ENCODE measurements around the gene CAMP.

Gene CAMP

DNA sequence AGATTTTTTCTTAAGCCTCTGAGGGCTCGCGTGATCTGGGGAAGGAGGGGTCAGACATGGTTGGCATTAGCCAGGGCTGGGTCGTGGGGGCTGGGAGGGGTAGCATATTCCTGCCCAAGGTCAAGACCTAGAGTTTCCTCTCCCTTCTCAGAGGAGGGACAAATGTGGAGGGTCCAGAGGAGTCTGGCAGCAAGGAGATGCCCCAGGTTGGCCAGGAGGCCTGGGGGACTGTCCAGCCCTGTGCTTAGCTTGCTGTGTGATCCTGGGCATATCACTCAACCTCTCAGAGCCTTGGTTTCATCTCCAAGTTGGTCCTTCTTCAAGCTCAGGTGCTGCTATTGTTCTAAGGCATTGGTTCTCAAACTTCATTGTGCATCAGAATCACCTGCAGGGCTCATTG is 9.1 kb upstream of the CAMP start:
- Histone ChIP-seq H3K79me1 (replicated peaks; ENCODE audit: low read length, poor library complexity, severe bottlenecking) (no peaks in the 10 kb centered on the region), H4K8ac (ENCODE audit: low read length) (no peak overlapping the region), H3K9me3 (ENCODE audit: control insufficient read depth, low read length) (no peaks in the 10 kb centered on the region), H2BK15ac (ENCODE audit: low read depth, poor library complexity, severe bottlenecking) (no peak overlapping the region), H3K14ac (ENCODE audit: low read length in 2 of 2) (no peak overlapping the region), H3K18ac (ENCODE audit: low read depth in 1 of 2, low read length in 2 of 2) (no peak overlapping the region), H3K4me2 (ENCODE audit: low read length, poor library complexity, severe bottlenecking) (no peak overlapping the region), H2BK120ac (ENCODE audit: low read depth, low read length) (no peak overlapping the region), H3K23ac (ENCODE audit: low read length in 2 of 2) (no peak overlapping the region), H2AFZ (ENCODE audit: low read depth, low read length) (no peak overlapping the region), H2BK5ac (ENCODE audit: low read depth, low read length, poor library complexity, severe bottlenecking) (no peak overlapping the region), H3K36me3 (ENCODE audit: control insufficient read depth in 1 of 2, insufficient read depth in 2 of 2, low read depth in 1 of 2, low read length in 2 of 2) (no peaks in the 10 kb centered on the region), H3K9ac (ENCODE audit: low read length) (no peak overlapping the region), H2BK12ac (ENCODE audit: low read length in 2 of 2) (no peak overlapping the region), H3K27me3 (ENCODE audit: control insufficient read depth in 1 of 2, insufficient read depth in 1 of 2, low read length in 2 of 2) (peaks cover 0 to 16% of the 10 kb centered on the region in 2 experiments), H3K27ac (ENCODE audit: low read length, poor library complexity, severe bottlenecking) (no peak overlapping the region), H2AK5ac (ENCODE audit: low read length, severe bottlenecking) (no peak overlapping the region), H4K91ac (ENCODE audit: low read length) (no peak overlapping the region), H3K4me3 (ENCODE audit: insufficient read depth in 1 of 2, low read depth in 1 of 2, low read length in 2 of 2) (no peak overlapping the region), H3K4me1 (ENCODE audit: control insufficient read depth, insufficient read depth, low read depth, low read length) (peaks cover 9% of the 10 kb centered on the region), H3K4ac (ENCODE audit: low read depth in 1 of 2, low read length in 2 of 2) (no peak overlapping the region)
- 92% methylated on average over 3 of the region's 3 CpGs for WGBS
- no peak for DNase-seq

DNA sequence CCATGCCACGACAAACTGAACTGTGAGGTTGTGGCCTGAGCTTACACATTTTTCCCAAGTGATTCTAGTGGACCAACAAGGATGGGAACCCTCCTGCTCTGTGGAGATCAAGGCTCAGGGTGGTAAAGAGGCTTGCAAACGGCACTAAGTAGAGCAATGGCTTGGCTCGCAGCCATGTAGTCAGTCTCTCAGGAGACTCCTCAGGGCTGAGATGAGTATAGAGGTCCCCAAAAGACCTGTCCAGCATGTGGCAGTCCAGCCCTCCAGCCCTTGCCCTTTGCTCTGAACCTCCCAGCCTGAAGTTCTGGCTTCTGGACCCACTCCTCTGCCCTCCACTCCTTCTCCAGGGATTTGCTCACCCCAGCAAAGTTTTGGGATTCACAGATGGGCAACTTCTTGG is 8.3 kb upstream of the CAMP start:
- Histone ChIP-seq H2BK15ac (ENCODE audit: low read depth, poor library complexity, severe bottlenecking) (no peak overlapping the region), H3K9ac (ENCODE audit: low read length) (no peak overlapping the region), H4K91ac (ENCODE audit: low read length) (no peak overlapping the region), H2BK12ac (ENCODE audit: low read length in 2 of 2) (peak overlapping the region in 1 of 2 experiments; percentile 23), H4K8ac (ENCODE audit: low read length) (no peak overlapping the region), H3K4me3 (ENCODE audit: insufficient read depth in 1 of 2, low read depth in 1 of 2, low read length in 2 of 2) (peak overlapping the region in 1 of 2 experiments; percentile 36), H3K23ac (ENCODE audit: low read length in 2 of 2) (no peak overlapping the region), H2AFZ (ENCODE audit: low read depth, low read length) (no peak overlapping the region), H3K18ac (ENCODE audit: low read depth in 1 of 2, low read length in 2 of 2) (no peak overlapping the region), H3K27me3 (ENCODE audit: control insufficient read depth in 1 of 2, insufficient read depth in 1 of 2, low read length in 2 of 2) (peaks cover 0 to 16% of the 10 kb centered on the region in 2 experiments), H2BK5ac (ENCODE audit: low read depth, low read length, poor library complexity, severe bottlenecking) (no peak overlapping the region), H3K14ac (ENCODE audit: low read length in 2 of 2) (no peak overlapping the region), H2BK120ac (ENCODE audit: low read depth, low read length) (no peak overlapping the region), H3K4ac (ENCODE audit: low read depth in 1 of 2, low read length in 2 of 2) (no peak overlapping the region), H3K9me3 (ENCODE audit: control insufficient read depth, low read length) (no peaks in the 10 kb centered on the region), H2AK5ac (ENCODE audit: low read length, severe bottlenecking) (no peak overlapping the region), H3K36me3 (ENCODE audit: control insufficient read depth in 1 of 2, insufficient read depth in 2 of 2, low read depth in 1 of 2, low read length in 2 of 2) (no peaks in the 10 kb centered on the region), H3K27ac (ENCODE audit: low read length, poor library complexity, severe bottlenecking) (no peak overlapping the region), H3K79me1 (replicated peaks; ENCODE audit: low read length, poor library complexity, severe bottlenecking) (no peaks in the 10 kb centered on the region), H3K4me1 (ENCODE audit: control insufficient read depth, insufficient read depth, low read depth, low read length) (peaks cover 9% of the 10 kb centered on the region), H3K4me2 (ENCODE audit: low read length, poor library complexity, severe bottlenecking) (no peak overlapping the region)
- 90% methylated on average over 3 of the region's 3 CpGs for WGBS
- DNase-seq: no peak

DNA sequence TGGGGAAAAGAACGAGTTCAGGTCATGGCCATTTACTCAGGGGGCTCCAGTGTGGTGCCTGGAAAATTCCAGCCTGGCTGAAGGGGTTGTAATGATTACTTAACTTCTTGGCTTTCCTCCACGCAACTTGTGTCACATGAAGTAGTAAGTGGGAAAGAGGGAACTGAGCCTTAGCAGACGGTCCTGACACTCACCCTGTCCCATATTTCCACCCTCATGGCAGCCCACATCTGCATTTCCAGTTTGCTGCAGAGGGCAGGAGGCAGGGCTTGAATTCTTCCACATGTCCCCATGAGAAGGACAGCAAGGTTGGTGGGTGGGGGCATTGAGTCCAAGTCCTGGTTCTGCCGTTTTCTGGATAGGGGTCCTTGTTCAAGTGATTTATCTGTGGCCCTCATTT is 7.8 kb upstream of the CAMP start:
- WGBS: 65% methylated on average over 3 of the region's 4 CpGs
- peak; percentile 65 for DNase-seq
- Histone ChIP-seq H3K9ac (ENCODE audit: low read length) (no peak overlapping the region), H3K14ac (ENCODE audit: low read length in 2 of 2) (no peak overlapping the region), H2BK120ac (ENCODE audit: low read depth, low read length) (no peak overlapping the region), H2BK12ac (ENCODE audit: low read length in 2 of 2) (no peak overlapping the region), H2AFZ (ENCODE audit: low read depth, low read length) (no peak overlapping the region), H3K4ac (ENCODE audit: low read depth in 1 of 2, low read length in 2 of 2) (no peak overlapping the region), H3K4me3 (ENCODE audit: insufficient read depth in 1 of 2, low read depth in 1 of 2, low read length in 2 of 2) (peak overlapping the region in 1 of 2 experiments; percentile 36), H3K9me3 (ENCODE audit: control insufficient read depth, low read length) (no peaks in the 10 kb centered on the region), H3K27ac (ENCODE audit: low read length, poor library complexity, severe bottlenecking) (no peak overlapping the region), H3K79me1 (replicated peaks; ENCODE audit: low read length, poor library complexity, severe bottlenecking) (no peaks in the 10 kb centered on the region), H3K18ac (ENCODE audit: low read depth in 1 of 2, low read length in 2 of 2) (no peak overlapping the region), H2BK15ac (ENCODE audit: low read depth, poor library complexity, severe bottlenecking) (no peak overlapping the region), H4K91ac (ENCODE audit: low read length) (no peak overlapping the region), H2BK5ac (ENCODE audit: low read depth, low read length, poor library complexity, severe bottlenecking) (no peak overlapping the region), H3K23ac (ENCODE audit: low read length in 2 of 2) (no peak overlapping the region), H3K27me3 (ENCODE audit: control insufficient read depth in 1 of 2, insufficient read depth in 1 of 2, low read length in 2 of 2) (peaks cover 0 to 16% of the 10 kb centered on the region in 2 experiments), H4K8ac (ENCODE audit: low read length) (no peak overlapping the region), H2AK5ac (ENCODE audit: low read length, severe bottlenecking) (no peak overlapping the region), H3K4me1 (ENCODE audit: control insufficient read depth, insufficient read depth, low read depth, low read length) (peaks cover 9% of the 10 kb centered on the region), H3K4me2 (ENCODE audit: low read length, poor library complexity, severe bottlenecking) (no peak overlapping the region), H3K36me3 (ENCODE audit: control insufficient read depth in 1 of 2, insufficient read depth in 2 of 2, low read depth in 1 of 2, low read length in 2 of 2) (no peaks in the 10 kb centered on the region)

DNA sequence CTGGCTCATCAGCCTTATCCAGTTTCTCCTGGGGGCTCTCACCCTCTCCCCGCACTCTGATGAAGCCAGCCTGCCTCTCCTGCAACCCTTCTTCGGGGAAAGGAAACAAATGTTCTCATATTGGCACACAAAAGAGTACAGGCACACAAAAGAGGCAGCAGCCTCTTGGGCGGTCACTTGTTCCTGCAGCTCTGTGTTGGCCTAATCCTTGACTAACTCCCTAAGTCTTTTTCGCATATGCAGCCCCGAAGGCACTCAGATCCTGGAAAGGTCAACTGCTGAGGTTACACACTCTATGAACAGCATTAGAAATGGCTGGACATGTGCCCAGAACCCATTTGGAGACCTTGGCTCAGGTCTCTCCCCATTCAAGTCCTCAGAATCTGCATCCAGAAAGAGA is 7.4 kb upstream of the CAMP start:
- Histone ChIP-seq H2BK5ac (ENCODE audit: low read depth, low read length, poor library complexity, severe bottlenecking) (no peak overlapping the region), H2AFZ (ENCODE audit: low read depth, low read length) (no peak overlapping the region), H3K18ac (ENCODE audit: low read depth in 1 of 2, low read length in 2 of 2) (no peak overlapping the region), H2BK12ac (ENCODE audit: low read length in 2 of 2) (no peak overlapping the region), H3K4me1 (ENCODE audit: control insufficient read depth, insufficient read depth, low read depth, low read length) (peaks cover 9% of the 10 kb centered on the region), H4K8ac (ENCODE audit: low read length) (no peak overlapping the region), H3K4me3 (ENCODE audit: insufficient read depth in 1 of 2, low read depth in 1 of 2, low read length in 2 of 2) (peak overlapping the region in 1 of 2 experiments; percentile 36), H3K4me2 (ENCODE audit: low read length, poor library complexity, severe bottlenecking) (no peak overlapping the region), H4K91ac (ENCODE audit: low read length) (no peak overlapping the region), H3K9ac (ENCODE audit: low read length) (no peak overlapping the region), H3K4ac (ENCODE audit: low read depth in 1 of 2, low read length in 2 of 2) (no peak overlapping the region), H3K79me1 (replicated peaks; ENCODE audit: low read length, poor library complexity, severe bottlenecking) (no peaks in the 10 kb centered on the region), H3K23ac (ENCODE audit: low read length in 2 of 2) (no peak overlapping the region), H3K9me3 (ENCODE audit: control insufficient read depth, low read length) (no peaks in the 10 kb centered on the region), H2AK5ac (ENCODE audit: low read length, severe bottlenecking) (no peak overlapping the region), H3K27me3 (ENCODE audit: control insufficient read depth in 1 of 2, insufficient read depth in 1 of 2, low read length in 2 of 2) (peaks cover 0 to 19% of the 10 kb centered on the region in 2 experiments), H3K36me3 (ENCODE audit: control insufficient read depth in 1 of 2, insufficient read depth in 2 of 2, low read depth in 1 of 2, low read length in 2 of 2) (no peaks in the 10 kb centered on the region), H2BK15ac (ENCODE audit: low read depth, poor library complexity, severe bottlenecking) (no peak overlapping the region), H3K14ac (ENCODE audit: low read length in 2 of 2) (no peak overlapping the region), H2BK120ac (ENCODE audit: low read depth, low read length) (no peak overlapping the region), H3K27ac (ENCODE audit: low read length, poor library complexity, severe bottlenecking) (no peak overlapping the region)
- DNase-seq: no peak
- WGBS: 79% methylated on average over 5 of the region's 5 CpGs
